ENCODE data around the gene SEMA3D. TPM values are rescaled to one million over a fixed set of nuclear protein-coding genes. Genes with fewer than 3 reads are reported as not detected.

Gene SEMA3D
- total RNA-seq, 1 experiment from 2014 or later = 4.8 TPM

DNA sequence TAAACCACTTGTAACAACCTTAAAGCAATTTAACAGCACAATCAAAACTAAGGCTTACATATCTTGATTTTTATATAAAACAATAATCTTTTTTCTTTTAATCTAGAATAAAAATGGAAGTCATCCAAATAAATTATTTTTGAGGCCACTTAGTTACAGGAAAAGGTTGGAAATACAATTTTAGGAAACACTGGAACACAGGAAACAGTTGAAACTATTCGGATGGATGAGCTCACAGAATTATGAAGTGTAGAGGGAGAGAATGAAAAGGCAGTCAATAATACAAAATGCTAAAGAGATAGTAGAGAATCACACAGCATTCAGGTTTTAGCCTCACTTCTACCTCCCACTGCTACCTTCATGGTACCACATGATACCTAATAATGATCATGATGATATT lies 124.2 kb downstream of the SEMA3D start:
- no peaks in the 10 kb centered on the region for H4K20me1 ChIP-seq (ENCODE audit: insufficient read depth)
- H3K4me2 ChIP-seq = no peak overlapping the region
- intact Hi-C loops (cut with micrococcal nuclease; ENCODE audit: unreplicated experiment) = no loop called here
- H3F3A ChIP-seq (ENCODE audit: insufficient read depth, low read depth) = no peaks in the 10 kb centered on the region
- no peak overlapping the region for H3K27ac ChIP-seq
- H3K36me3 ChIP-seq (ENCODE audit: low read depth) = no peaks in the 10 kb centered on the region
- no peak for TF ChIP-seq EZH2 (IDR thresholded peaks at IDR 0.05; ENCODE audit: low read depth)
- TF ChIP-seq, protein P1, sequence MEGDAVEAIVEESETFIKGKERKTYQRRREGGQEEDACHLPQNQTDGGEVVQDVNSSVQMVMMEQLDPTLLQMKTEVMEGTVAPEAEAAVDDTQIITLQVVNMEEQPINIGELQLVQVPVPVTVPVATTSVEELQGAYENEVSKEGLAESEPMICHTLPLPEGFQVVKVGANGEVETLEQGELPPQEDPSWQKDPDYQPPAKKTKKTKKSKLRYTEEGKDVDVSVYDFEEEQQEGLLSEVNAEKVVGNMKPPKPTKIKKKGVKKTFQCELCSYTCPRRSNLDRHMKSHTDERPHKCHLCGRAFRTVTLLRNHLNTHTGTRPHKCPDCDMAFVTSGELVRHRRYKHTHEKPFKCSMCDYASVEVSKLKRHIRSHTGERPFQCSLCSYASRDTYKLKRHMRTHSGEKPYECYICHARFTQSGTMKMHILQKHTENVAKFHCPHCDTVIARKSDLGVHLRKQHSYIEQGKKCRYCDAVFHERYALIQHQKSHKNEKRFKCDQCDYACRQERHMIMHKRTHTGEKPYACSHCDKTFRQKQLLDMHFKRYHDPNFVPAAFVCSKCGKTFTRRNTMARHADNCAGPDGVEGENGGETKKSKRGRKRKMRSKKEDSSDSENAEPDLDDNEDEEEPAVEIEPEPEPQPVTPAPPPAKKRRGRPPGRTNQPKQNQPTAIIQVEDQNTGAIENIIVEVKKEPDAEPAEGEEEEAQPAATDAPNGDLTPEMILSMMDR (conservative IDR thresholded peaks at IDR 0.05) = no peak
- DNase-seq = no peak
- no peak overlapping the region for H2AFZ ChIP-seq
- H3K4me3 ChIP-seq = no peak overlapping the region
- H3K27me3 ChIP-seq (ENCODE audit: insufficient read depth, low read depth) = no peaks in the 10 kb centered on the region
- no peaks in the 10 kb centered on the region for H3K79me2 ChIP-seq (ENCODE audit: low read depth)
- ChIA-PET CTCF (no interaction called here), POLR2A (ENCODE audit: unreplicated experiment) (no interaction called here)
- no peaks in the 10 kb centered on the region for H3K4me1 ChIP-seq (replicated peaks; ENCODE audit: insufficient read depth)
- no peaks in the 10 kb centered on the region for H3K9me2 ChIP-seq (ENCODE audit: insufficient read depth)
- H3K9me3 ChIP-seq (ENCODE audit: insufficient read depth, low read depth) = no peaks in the 10 kb centered on the region
- BruUV-seq (replicated peaks) = no TSS peak

GRCh38 chr7:85061456-85061855 lies 125.4 kb downstream of the SEMA3D start:
- Histone ChIP-seq H3K4me2 (no peak overlapping the region), H3K79me2 (ENCODE audit: low read depth) (no peaks in the 10 kb centered on the region), H3K9me2 (ENCODE audit: insufficient read depth) (no peaks in the 10 kb centered on the region), H3K36me3 (ENCODE audit: low read depth) (no peaks in the 10 kb centered on the region), H3K27ac (no peak overlapping the region), H3K27me3 (ENCODE audit: insufficient read depth, low read depth) (no peaks in the 10 kb centered on the region), H4K20me1 (ENCODE audit: insufficient read depth) (no peaks in the 10 kb centered on the region), H3K4me1 (replicated peaks; ENCODE audit: insufficient read depth) (no peaks in the 10 kb centered on the region), H3K9me3 (ENCODE audit: insufficient read depth, low read depth) (no peaks in the 10 kb centered on the region), H3F3A (ENCODE audit: insufficient read depth, low read depth) (no peaks in the 10 kb centered on the region), H2AFZ (no peak overlapping the region), H3K4me3 (no peak overlapping the region)
- no peak for TF ChIP-seq EZH2 (IDR thresholded peaks at IDR 0.05; ENCODE audit: low read depth)
- TF ChIP-seq, protein P1 (conservative IDR thresholded peaks at IDR 0.05) = no peak
- no peak for DNase-seq
- intact Hi-C loops (cut with micrococcal nuclease; ENCODE audit: unreplicated experiment) = no loop called here
- POLR2A ChIA-PET (ENCODE audit: unreplicated experiment) = no interaction called here
- no TSS peak for BruUV-seq (replicated peaks)
- CTCF ChIA-PET = no interaction called here

GRCh38 chr7:85060696-85061095 lies 126.2 kb downstream of the SEMA3D start:
- BruUV-seq (replicated peaks) = no TSS peak
- no peak for DNase-seq
- Histone ChIP-seq H3K36me3 (ENCODE audit: low read depth) (no peaks in the 10 kb centered on the region), H3K79me2 (ENCODE audit: low read depth) (no peaks in the 10 kb centered on the region), H2AFZ (no peak overlapping the region), H3K27ac (no peak overlapping the region), H3K4me3 (no peak overlapping the region), H3F3A (ENCODE audit: insufficient read depth, low read depth) (no peaks in the 10 kb centered on the region), H4K20me1 (ENCODE audit: insufficient read depth) (no peaks in the 10 kb centered on the region), H3K4me2 (no peak overlapping the region), H3K27me3 (ENCODE audit: insufficient read depth, low read depth) (no peaks in the 10 kb centered on the region), H3K9me3 (ENCODE audit: insufficient read depth, low read depth) (no peaks in the 10 kb centered on the region), H3K9me2 (ENCODE audit: insufficient read depth) (no peaks in the 10 kb centered on the region), H3K4me1 (replicated peaks; ENCODE audit: insufficient read depth) (no peaks in the 10 kb centered on the region)
- TF ChIP-seq EZH2 (IDR thresholded peaks at IDR 0.05; ENCODE audit: low read depth) = no peak
- TF ChIP-seq, protein P1 (conservative IDR thresholded peaks at IDR 0.05) = no peak
- ChIA-PET CTCF (no interaction called here), POLR2A (ENCODE audit: unreplicated experiment) (no interaction called here)
- intact Hi-C loops (cut with micrococcal nuclease; ENCODE audit: unreplicated experiment) = no loop called here
